SK-N-SH treated with all-trans-retinoic acid at 6 μM for 48 hours (cell line): ENCODE measurements around the gene RRM2.

ENCODE experiments used
- ARNTL ChIP-seq: fragments of 450-650 bp; formaldehyde crosslinking; IDR thresholded peaks from 2 replicates; pipeline ENCODE4 v1.5.0; 2020; ENCODE audit warnings: low read depth, mild to moderate bottlenecking, moderate library complexity, borderline replicate concordance
- CSDC2 ChIP-seq: fragments of 250-450 bp; sonication (Bioruptor Pico); IDR thresholded peaks from 2 replicates; pipeline ENCODE4 v1.5.0; 2020; ENCODE audit warnings: mild to moderate bottlenecking, moderate library complexity
- CSRNP3 ChIP-seq: fragments of 250-450 bp; sonication (Bioruptor Pico); IDR thresholded peaks from 2 replicates; pipeline ENCODE4 v1.5.1; 2021; ENCODE audit warnings: mild to moderate bottlenecking, moderate library complexity
- ZFP3 ChIP-seq: fragments of 250-450 bp; sonication (Bioruptor Pico); IDR thresholded peaks from 2 replicates; pipeline ENCODE4 v1.5.0; 2020; ENCODE audit warnings: mild to moderate bottlenecking, moderate library complexity
- ZNF8 ChIP-seq: fragments of 450-650 bp; formaldehyde crosslinking; IDR thresholded peaks from 2 replicates; pipeline ENCODE4 v1.5.0; 2020; ENCODE audit warnings: mild to moderate bottlenecking, moderate library complexity

- TF ChIP-seq ZNF8, result no peak
- no peak for TF ChIP-seq ZFP3
- TF ChIP-seq CSRNP3 (CRISPR knock-in tag), result no peak
- TF ChIP-seq CSDC2, result no peak
- no peak for TF ChIP-seq ARNTL
Observed at GRCh38 chr2:10174173-10174572, 51.6 kb downstream of the RRM2 start.
